Body of pancreas (tissue), 4 donors: ENCODE data around the gene NEO1.

ENCODE experiments used
- POLR2A ChIP-seq, 3 donors: fragments of 450-650 bp; IDR thresholded peaks; one replicate each; pipeline ENCODE4 v1.6.1; 2016; ENCODE audit warnings: antibody characterized with exemption in 3 of 3, mild to moderate bottlenecking in 2 of 3
- TF ChIP-seq, protein P1 (sequence below), 7 experiments: fragments of 450-650 bp in 4 of 7; fragments of 200-600 bp in 3 of 7; sonication (generic) in 3 of 7; IDR thresholded peaks; one replicate each; pipeline ENCODE4 v1.5.1; 2016 to 2019; ENCODE audit warnings: antibody characterized with exemption in 7 of 7

DNA sequence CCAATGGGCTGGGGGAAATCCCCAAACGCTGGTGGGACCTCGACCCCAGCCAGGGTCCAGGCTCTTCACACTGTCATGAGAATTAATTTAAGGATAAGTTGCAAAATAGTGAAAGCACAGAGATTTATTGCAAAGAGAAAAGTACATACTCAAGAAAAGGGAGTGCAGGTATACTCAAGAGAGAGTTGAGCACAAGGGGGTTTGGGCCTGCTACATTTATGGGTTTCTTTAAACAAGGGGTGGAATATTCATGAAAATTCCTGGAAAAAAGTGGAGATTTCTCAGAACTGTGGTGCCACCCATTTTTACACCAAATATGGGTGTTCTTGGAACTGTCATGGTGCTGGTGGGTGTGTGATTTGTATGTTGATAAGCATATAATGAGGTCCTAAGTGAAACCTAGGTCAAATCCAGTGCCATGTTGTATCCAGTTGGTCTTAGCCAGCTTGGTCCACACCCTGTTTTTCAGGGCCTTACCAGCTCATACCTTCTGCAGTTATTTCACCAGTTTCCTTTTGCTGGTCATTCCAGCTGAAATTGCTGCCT, 32.6 kb upstream of the NEO1 start:
- TF ChIP-seq, protein P1, sequence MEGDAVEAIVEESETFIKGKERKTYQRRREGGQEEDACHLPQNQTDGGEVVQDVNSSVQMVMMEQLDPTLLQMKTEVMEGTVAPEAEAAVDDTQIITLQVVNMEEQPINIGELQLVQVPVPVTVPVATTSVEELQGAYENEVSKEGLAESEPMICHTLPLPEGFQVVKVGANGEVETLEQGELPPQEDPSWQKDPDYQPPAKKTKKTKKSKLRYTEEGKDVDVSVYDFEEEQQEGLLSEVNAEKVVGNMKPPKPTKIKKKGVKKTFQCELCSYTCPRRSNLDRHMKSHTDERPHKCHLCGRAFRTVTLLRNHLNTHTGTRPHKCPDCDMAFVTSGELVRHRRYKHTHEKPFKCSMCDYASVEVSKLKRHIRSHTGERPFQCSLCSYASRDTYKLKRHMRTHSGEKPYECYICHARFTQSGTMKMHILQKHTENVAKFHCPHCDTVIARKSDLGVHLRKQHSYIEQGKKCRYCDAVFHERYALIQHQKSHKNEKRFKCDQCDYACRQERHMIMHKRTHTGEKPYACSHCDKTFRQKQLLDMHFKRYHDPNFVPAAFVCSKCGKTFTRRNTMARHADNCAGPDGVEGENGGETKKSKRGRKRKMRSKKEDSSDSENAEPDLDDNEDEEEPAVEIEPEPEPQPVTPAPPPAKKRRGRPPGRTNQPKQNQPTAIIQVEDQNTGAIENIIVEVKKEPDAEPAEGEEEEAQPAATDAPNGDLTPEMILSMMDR (IDR thresholded peaks at IDR 0.05), result no peak
- TF ChIP-seq POLR2A (IDR thresholded peaks at IDR 0.05), result no peak
